Thoracic aorta (tissue), 2 donors: ENCODE data around the gene NADK. TPM values are rescaled to one million over a fixed set of nuclear protein-coding genes. Genes with fewer than 3 reads are reported as not detected.

Experiments
- ATAC-seq: fragments of 150-250 bp; one replicate; pipeline ENCODE4 v1.8.0; 2017; ENCODE audit warnings: low read depth; ENCODE audit not compliant: insufficient number of reproducible peaks, low FRiP score
- DNase-seq: peaks from one replicate; pipeline ENCODE4 v3.0.0-alpha.2; 2020; ENCODE audit warnings: low spot score
- H3K27ac ChIP-seq, 2 donors: fragments of 200-600 bp; sonication (generic); 1 replicate in 1 of 2; 2 replicates in 1 of 2; pipeline ENCODE4 v1.5.1; 2016; ENCODE audit warnings: mild to moderate bottlenecking in 2 of 2, moderate library complexity in 2 of 2
- H3K27me3 ChIP-seq: fragments of 200-600 bp; sonication (generic); replicated peaks from 2 replicates; pipeline ENCODE4 v1.6.0; 2016; ENCODE audit warnings: mild to moderate bottlenecking; ENCODE audit not compliant: insufficient read depth
- H3K36me3 ChIP-seq: fragments of 200-600 bp; sonication (generic); one replicate; pipeline ENCODE4 v1.5.1; 2016
- H3K4me1 ChIP-seq, 2 donors: fragments of 200-600 bp; sonication (generic); 1 replicate in 1 of 2; 2 replicates in 1 of 2; pipeline versions ENCODE4 v1.5.1 to v1.6.0; 2016; ENCODE audit warnings: low read depth in 2 of 2, mild to moderate bottlenecking in 1 of 2; ENCODE audit not compliant: control insufficient read depth in 1 of 2
- H3K4me3 ChIP-seq: fragments of 200-600 bp; sonication (generic); 2 replicates; pipeline ENCODE4 v1.5.1; 2016; ENCODE audit warnings: mild to moderate bottlenecking
- H3K9me3 ChIP-seq: fragments of 200-600 bp; sonication (generic); 2 replicates; pipeline ENCODE4 v1.5.1; 2016
- total RNA-seq, 2 donors: library from RNA; depleted of rRNA; stranded (reverse); fragments of >200 nt; gene quantifications; one replicate each; pipeline versions ENCODE4 v1.1.0 to v1.2.3, GENCODE V29; 2016
- TF ChIP-seq, protein P1 (sequence below): fragments of 200-600 bp; sonication (generic); IDR thresholded peaks from one replicate; pipeline ENCODE4 v1.5.1; 2019; ENCODE audit warnings: antibody characterized with exemption

Gene NADK, protein sequence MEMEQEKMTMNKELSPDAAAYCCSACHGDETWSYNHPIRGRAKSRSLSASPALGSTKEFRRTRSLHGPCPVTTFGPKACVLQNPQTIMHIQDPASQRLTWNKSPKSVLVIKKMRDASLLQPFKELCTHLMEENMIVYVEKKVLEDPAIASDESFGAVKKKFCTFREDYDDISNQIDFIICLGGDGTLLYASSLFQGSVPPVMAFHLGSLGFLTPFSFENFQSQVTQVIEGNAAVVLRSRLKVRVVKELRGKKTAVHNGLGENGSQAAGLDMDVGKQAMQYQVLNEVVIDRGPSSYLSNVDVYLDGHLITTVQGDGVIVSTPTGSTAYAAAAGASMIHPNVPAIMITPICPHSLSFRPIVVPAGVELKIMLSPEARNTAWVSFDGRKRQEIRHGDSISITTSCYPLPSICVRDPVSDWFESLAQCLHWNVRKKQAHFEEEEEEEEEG
- 100 to 1,000 TPM in 1 of 2 donors, 10 to 100 TPM in 1; 91.9 to 110 TPM for total RNA-seq

DNA sequence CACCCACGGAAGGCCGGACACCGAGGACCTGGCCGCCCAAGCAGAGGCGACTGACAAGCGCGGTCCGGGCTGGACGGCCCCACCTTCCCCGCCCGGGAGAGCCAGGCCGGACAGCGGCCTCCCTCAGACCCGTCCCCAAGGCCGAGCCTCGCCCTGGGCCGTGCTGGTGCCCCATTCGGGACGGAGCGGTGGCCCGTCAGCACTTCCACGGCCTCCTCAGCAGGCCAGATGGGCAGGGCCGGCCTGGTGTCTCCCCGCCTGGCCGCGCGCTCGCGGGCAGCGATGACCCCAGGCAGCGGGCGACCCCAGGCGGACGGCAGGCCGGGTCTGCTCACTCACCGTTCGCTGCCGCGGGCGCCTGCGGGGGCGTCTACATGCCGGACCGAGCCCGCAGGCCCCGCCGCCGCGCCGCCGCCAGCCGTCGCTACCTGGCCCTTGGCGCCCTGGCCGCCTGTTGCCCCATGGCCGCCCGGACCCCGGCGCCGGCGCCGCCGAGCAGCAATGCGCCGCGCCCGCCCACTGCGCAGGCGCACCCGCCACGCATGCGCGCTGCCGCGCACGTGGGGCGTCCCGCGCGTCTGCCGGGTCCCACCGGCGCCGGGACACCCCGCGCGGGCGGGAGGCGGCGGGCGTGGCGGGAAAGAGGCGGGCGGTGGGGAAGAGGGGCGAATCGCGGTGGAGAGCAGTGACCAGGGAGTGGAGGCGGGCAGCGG lies at the start of gene NADK:
Gene NADK (minus strand): TSS at position 521 of the 713 bp plus-strand sequence. CDS start 13,064 bp downstream, outside the sequence.
- Histone ChIP-seq H3K27ac (peak within 1 kb of the TSS; percentile 94 to 95), H3K4me3 (peak within 1 kb of the TSS; percentile 74), H3K36me3 (no peaks in the 10 kb centered on the region), H3K27me3 (no peaks in the 10 kb centered on the region), H3K4me1 (peaks cover 53 to 68% of the 10 kb centered on the region in 2 donors), H3K9me3 (no peaks in the 10 kb centered on the region)
- no peak for DNase-seq
- no peak for ATAC-seq
- TF ChIP-seq, protein P1, sequence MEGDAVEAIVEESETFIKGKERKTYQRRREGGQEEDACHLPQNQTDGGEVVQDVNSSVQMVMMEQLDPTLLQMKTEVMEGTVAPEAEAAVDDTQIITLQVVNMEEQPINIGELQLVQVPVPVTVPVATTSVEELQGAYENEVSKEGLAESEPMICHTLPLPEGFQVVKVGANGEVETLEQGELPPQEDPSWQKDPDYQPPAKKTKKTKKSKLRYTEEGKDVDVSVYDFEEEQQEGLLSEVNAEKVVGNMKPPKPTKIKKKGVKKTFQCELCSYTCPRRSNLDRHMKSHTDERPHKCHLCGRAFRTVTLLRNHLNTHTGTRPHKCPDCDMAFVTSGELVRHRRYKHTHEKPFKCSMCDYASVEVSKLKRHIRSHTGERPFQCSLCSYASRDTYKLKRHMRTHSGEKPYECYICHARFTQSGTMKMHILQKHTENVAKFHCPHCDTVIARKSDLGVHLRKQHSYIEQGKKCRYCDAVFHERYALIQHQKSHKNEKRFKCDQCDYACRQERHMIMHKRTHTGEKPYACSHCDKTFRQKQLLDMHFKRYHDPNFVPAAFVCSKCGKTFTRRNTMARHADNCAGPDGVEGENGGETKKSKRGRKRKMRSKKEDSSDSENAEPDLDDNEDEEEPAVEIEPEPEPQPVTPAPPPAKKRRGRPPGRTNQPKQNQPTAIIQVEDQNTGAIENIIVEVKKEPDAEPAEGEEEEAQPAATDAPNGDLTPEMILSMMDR: no peak

DNA sequence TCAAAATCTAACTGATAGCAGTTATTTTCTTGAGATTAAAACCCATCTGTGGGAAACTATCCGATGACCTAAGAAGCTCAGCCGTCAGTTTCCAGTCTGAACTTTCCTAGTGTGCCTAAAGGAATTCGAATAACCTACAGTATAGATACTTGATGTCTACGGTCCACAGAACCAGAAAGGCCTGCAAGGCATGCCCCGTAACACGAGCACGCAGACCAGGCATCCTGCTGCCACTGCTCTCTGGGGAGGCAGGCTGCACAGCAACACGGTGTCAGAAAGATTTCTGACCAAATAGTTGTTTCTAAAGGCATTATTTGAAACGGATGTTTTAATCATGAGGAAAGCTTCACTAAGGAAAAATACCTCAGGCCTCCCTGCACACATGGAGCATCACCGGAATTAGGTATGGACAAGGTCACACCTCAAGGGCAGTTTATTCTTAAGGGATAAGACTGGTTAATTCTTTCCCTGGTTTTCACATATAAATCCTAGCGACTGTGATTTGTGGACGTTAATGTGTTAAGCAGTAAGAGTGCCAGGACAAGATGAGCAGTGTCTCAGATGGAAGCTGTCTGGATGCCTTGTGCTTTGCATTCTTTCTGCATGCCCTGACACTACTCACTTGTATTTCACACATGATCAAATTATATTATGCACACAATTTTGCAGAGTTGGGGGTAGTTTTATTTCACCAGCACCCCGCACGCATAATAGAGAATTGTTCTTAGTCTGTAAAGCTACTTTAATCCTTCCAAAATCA lies 49.0 kb upstream of the NADK start:
- TF ChIP-seq, protein P1: no peak
- H3K4me3 ChIP-seq: no peak overlapping the region
- H3K4me1 ChIP-seq: peaks cover 8 to 10% of the 10 kb centered on the region in 2 donors
- no peaks in the 10 kb centered on the region for H3K27me3 ChIP-seq
- H3K27ac ChIP-seq: no peak overlapping the region
- peaks cover 8% of the 10 kb centered on the region for H3K36me3 ChIP-seq
- DNase-seq (no peak), ATAC-seq (no peak)
- H3K9me3 ChIP-seq: no peaks in the 10 kb centered on the region

DNA sequence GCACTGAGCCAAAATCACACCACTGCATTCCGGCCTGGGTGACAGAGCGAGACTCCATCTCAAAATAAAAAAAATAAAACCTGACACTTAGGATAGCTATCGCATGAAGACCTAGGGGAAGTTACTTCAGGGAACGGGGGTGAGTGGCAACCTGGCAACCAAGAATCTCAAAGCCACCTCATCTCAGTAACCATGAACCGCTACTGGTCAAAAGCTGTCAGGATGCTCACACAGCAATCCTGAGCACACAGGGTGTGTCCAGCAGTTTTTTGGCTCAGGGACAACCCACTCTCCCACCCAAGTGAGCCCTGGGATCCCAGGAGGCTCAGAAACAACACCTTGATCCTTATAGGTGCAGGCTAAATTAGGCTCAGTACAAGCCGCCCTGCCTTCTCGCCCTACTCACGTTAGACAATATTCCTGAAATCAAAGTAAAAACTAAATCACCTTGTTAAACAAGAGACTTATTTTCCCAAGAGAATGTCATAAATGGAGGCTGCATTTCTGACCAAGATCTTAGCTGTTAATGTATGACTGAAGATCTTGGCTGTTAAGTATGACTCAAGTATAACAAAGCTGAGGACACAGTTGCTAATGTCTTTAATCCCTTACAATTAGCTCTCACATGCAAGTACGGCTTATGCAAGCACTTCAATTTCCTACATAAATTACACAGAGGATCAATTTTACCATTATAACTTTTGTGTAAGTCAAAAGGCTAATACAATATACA lies 48.3 kb upstream of the NADK start:
- TF ChIP-seq, protein P1: no peak
- no peak for ATAC-seq
- no peak overlapping the region for H3K27ac ChIP-seq

DNA sequence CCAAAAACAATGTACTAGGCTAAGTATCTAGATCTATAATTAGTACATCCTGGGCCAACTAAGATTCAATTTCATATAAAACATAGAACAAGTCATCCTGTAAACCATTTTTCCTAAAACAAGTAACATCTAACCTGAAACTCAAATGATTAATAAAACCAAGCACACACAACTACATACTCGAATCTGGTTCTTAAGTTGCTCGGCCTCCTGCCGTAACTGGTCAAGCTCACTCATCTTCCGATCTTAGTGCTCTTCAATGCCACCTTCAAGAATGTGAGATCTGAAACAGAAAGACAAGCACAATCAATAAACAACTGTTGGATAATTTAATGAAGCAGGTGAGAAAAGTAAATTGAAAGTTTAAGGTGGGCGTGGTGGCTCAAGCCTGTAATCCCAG lies 46.9 kb upstream of the NADK start:
- peaks cover 8% of the 10 kb centered on the region for H3K36me3 ChIP-seq
- H3K4me3 ChIP-seq: no peak overlapping the region
- no peak for ATAC-seq

More for the DNA sequence above, 48.3 kb upstream of the NADK start:
- H3K36me3 ChIP-seq: peaks cover 8% of the 10 kb centered on the region
- no peaks in the 10 kb centered on the region for H3K27me3 ChIP-seq
- no peaks in the 10 kb centered on the region for H3K9me3 ChIP-seq
- peaks cover 6 to 10% of the 10 kb centered on the region in 2 donors for H3K4me1 ChIP-seq
- no peak overlapping the region for H3K4me3 ChIP-seq
- no peak for DNase-seq

More for the DNA sequence above, 46.9 kb upstream of the NADK start:
- DNase-seq: no peak
- Histone ChIP-seq H3K27me3 (no peaks in the 10 kb centered on the region), H3K4me1 (peaks cover 6 to 10% of the 10 kb centered on the region in 2 donors), H3K9me3 (no peaks in the 10 kb centered on the region), H3K27ac (no peak overlapping the region)
- TF ChIP-seq, protein P1: no peak
